H1 (cell line): ENCODE data around the gene ADK.

ENCODE experiments used
- BRCA1 ChIP-seq: IDR thresholded peaks from 2 replicates; pipeline ENCODE4 v1.6.1; 2012; ENCODE audit warnings: low read depth, low read length, improper control_type of control experiment
- CBX8 ChIP-seq: fragments of 300-800, 300-1000 bp; sonication (generic); IDR thresholded peaks from 2 replicates; pipeline ENCODE4 v1.7.1; 2016; ENCODE audit warnings: low read depth, low read length, borderline replicate concordance
- CTCF ChIP-seq, 3 experiments: IDR thresholded peaks; 1 replicate in 2 of 3; 2 replicates in 1 of 3; pipeline versions ENCODE4 v1.5.1 to v1.6.1; 2011; ENCODE audit warnings: low read length in 3 of 3, mild to moderate bottlenecking in 3 of 3, inconsistent platforms in 2 of 3, low read depth in 1 of 3, moderate library complexity in 1 of 3; ENCODE audit not compliant: insufficient read depth in 1 of 3; ENCODE audit errors: control extremely low read depth in 1 of 3
- EP300 ChIP-seq, 2 experiments: IDR thresholded peaks; 1 replicate in 1 of 2; 2 replicates in 1 of 2; pipeline ENCODE4 v1.6.1; 2011 to 2012; ENCODE audit warnings: low read depth in 2 of 2, low read length in 2 of 2, mild to moderate bottlenecking in 2 of 2, borderline replicate concordance in 1 of 2, inconsistent platforms in 1 of 2, moderate library complexity in 1 of 2
- FOSL1 ChIP-seq: IDR thresholded peaks from 2 replicates; pipeline ENCODE4 v1.6.1; 2011; ENCODE audit warnings: mild to moderate bottlenecking, low read depth, low read length, moderate library complexity; ENCODE audit not compliant: insufficient read depth
- POLR2A ChIP-seq, 2 experiments: IDR thresholded peaks; 1 replicate in 1 of 2; 2 replicates in 1 of 2; pipeline ENCODE4 v1.6.1; 2011; ENCODE audit warnings: low read depth in 2 of 2, low read length in 2 of 2, mild to moderate bottlenecking in 2 of 2; ENCODE audit errors: control extremely low read depth in 1 of 2
- POLR2AphosphoS5 ChIP-seq: IDR thresholded peaks from 2 replicates; pipeline ENCODE4 v1.6.1; 2011; ENCODE audit warnings: low read depth, low read length
- SP2 ChIP-seq: IDR thresholded peaks from 2 replicates; pipeline ENCODE4 v1.6.1; 2012; ENCODE audit warnings: mild to moderate bottlenecking, low read length, inconsistent platforms

DNA sequence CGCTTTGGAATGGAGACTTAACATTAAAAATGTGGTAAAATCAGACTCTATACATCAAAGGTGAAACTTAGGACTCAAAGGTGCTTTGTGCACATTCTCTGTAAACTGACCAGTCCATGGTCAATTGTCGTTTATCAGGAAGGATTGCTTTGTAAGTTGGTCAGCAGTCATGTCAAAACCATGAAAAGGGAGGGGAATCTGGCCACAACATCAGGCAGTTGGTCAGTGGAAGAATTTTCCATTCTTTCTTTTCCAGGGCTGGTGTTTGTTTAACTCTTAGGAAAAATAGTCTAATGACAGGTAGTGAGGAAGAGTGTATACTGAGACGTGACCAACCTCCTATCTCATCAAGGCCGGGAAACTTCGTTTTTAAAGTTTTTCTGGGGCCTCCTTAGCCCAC is 226.5 kb downstream of the ADK start:
- TF ChIP-seq CTCF (IDR thresholded peaks at IDR 0.05; ENCODE audit: control extremely low read depth in 1 of 3, insufficient read depth in 1 of 3, low read depth in 1 of 3, low read length in 3 of 3) (no peak), BRCA1 (no peak), CBX8 (no peak), POLR2A (IDR thresholded peaks at IDR 0.05; ENCODE audit: control extremely low read depth in 1 of 2, low read depth in 2 of 2, low read length in 2 of 2) (no peak), POLR2AphosphoS5 (no peak), SP2 (no peak), EP300 (IDR thresholded peaks at IDR 0.05; ENCODE audit: borderline replicate concordance in 1 of 2, low read depth in 2 of 2, low read length in 2 of 2) (no peak), FOSL1 (no peak)
